Measurements from ENCODE around the gene GPR84. TPM values are rescaled to one million over a fixed set of nuclear protein-coding genes. Genes with fewer than 3 reads are reported as not detected.
A peak's percentile ranks its signal among the peaks of the same experiment; 100 is the strongest.

GPR84 gene
- under 0.01 TPM in 1 of 2 replicates, not detected in the other for total RNA-seq

DNA sequence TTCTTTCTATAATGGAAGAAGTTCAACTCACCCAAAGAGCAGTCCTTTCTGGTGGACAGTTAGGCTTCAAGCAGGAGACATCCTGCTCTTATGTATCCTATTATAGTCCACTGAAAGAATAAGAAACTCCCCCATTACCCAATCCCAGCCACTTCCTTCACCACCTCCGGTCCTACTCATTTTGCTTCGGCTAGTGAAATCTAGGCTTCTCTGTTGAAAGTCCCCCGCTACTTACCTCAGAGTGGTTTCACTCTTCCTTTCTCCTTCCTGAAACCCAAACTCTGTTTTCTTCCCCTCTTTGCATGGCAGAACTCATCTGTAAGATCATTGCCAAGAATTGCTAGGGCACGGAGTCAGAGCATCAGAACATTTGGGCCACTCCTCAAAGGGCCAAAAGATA lies at the start of gene GPR84:
GPR84 (minus strand) TSS at position 74 of the 400 bp plus-strand sequence. CDS start 635 bp downstream, outside the sequence.
- DNase-seq (ENCODE audit: low read depth in 2 of 2): no peak

DNA sequence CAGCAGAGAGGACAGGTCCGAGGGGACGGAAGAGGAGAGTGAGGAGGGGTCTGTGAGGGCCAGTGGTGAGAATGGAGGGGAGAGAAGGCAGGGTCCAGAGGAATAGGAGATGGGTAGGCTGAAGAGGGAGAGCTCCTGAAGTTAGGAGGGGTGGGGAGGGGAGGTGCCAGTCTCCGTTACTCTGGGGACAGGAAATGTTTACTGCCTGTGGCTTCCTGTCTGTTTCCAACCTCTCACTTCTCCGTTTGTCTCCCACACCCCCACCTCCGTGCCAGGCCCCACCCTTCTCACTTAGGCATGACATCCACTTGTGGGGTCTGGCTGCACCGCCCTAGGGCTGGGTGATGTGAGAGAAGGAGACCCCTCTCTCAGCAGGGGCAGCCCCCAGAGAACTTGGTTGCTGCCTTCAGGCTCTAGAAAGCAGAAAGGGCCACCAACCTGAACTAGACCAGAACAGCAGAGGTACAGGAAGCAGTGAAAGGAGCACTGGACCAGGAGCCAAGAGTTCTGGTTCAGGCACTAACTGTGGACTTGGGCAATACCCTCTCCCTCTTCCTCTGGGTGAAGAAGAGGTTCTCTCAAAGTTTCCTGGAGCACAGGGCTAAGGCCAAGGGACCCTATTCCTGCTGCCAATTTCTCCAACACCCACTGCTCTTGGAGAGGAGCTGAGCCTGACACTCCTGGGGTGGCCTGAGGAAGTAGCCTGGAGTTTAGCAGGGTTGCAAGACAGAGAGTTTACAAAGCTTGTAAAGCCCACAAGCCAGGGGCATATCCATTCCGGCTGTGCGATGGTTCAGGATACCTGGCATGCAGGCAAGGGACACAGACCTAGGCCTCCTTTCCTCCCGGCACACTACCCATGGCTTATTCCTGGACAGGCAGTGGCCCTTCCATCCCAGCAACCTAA lies 49.3 kb upstream of the GPR84 start:
- DNase-seq (ENCODE audit: low read depth in 2 of 2): peak; percentile 78 to 85

DNA sequence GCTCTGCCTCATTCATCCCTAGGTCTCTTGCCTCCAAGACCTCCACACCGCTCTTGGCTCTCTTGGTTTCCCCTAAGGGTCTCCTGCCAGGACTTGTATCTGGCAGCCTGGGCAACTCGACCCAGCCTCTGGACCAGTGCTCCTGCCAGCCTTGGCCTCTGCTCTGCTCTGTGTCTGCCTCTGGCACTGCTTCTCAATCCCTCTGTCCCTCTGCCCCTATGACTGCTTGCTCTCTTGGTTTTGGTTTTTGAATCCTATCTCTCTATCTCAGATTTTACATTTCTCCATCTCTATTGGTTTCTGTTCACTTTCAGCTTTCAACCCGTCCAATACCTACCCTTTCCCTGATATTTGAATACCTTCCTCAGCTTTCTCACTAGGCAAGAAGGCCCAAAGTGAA lies 48.5 kb upstream of the GPR84 start:
- DNase-seq (ENCODE audit: low read depth in 2 of 2): peak in 1 of 2 donors; percentile 41

DNA sequence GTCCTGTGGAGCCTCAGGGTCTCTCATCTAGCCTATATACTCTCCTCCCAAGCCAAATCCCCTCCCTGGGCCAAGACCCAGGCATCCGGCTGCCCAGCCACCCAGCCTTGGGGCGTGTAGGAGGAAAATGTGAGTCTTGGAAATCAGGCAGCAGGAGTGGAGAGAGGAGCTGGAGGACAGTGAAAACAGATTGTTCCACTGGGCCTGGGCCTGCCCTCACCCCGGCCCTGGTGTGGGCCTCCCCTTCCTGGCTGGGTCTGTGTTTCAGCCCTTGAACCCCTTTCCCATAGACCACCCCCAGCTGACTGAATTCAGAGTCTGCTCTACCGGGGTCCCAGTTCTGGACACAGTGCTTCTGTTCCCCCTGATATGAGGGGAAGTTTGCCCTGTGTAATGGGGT lies 48.1 kb upstream of the GPR84 start:
- no peak for DNase-seq (ENCODE audit: low read depth in 2 of 2)

DNA sequence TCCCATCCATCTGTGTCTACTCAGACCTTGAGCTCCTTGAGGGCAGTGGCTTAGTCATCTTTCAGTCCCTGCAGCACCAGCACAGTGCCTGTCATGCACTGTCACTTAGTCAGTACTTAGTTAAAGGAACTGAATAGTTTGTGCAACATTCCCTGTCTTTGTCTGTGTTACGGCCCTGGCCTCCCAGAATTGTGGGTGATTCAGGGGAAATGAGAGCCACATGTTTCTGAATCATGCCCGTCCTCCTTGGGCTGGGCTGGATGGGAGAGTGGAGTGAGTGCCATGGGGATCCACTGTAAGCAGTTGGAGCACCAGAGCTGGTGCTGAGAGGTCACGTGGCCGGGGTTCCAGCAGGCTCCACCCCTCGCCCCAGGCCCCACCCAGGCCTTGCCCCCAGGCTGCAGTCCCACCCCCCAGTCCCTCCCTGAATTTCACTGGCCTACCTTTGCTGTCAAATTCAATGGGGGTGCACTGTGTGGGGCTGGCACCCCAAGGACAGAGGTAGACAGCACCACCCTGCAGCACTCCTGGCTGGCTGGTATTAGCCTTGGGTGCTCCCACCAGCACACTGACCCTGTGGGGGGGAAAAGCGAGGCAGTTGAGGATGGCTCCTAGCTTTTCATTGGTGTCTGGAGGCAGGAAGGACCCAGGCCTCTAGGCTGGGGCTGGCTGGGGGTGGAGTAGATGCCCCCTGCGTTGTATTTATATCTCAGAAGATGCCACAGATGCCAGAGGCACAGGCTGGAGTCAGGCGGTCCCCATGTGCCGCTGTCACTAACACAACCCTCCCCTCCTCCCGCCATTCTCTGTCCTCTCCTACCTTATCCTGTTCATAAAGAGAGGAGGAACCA lies 47.3 kb upstream of the GPR84 start:
- DNase-seq (ENCODE audit: low read depth in 2 of 2): peak; percentile 61 to 98

DNA sequence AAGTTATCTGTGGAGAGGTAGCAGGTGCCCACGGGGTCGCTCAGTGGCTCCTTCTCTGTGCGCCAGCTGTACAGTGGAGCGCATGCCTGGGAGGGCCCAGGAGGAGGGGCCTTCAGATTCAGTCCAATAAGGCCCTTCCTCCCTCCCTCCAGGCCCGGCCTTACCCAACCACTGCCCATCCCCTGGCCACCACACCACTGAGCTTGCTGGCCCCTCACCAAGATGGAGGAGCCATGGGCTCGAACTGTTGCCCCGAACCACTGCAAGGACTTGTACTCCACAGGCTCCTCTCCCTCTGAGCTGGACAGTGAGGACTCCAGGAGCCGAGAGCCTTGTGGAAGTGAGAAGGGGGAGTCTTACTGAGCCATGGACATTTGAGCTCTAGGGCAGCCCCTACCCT lies 45.0 kb upstream of the GPR84 start:
- DNase-seq (ENCODE audit: low read depth in 2 of 2): no peak

DNA sequence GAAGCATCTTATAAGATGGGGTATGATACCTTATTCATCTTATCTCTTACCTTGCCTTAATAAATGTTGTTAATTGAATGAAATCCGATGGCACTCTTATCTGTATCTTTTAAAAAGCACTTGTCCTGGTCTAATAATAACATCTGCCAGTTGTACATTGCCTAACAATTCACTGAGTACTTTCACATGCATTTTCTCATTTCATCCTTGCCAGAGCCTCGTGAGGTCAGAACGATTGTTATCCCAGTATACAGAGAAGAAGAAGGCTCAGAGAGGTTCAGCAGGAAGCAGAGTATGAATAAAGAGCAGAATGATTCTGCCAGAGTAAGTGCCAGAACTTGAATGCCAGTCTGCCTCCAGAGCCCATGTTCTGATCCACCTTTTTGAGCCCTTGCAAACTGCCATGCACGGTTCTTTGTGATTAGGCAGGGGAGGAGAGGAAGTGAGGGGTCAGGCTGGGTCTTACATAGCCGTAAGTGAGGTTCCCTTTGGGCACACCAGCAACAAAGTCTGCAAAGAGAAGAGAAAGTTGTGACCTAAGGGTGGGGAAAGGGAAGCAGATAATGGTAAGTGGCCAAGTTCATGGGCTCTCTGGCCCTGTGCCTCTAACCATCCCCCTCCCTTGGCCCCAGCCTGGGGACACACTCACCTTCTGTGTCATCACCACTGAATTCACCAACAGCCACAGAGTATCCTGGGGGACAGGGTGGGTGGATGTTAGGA lies 43.1 kb upstream of the GPR84 start:
- DNase-seq (ENCODE audit: low read depth in 2 of 2): no peak

DNA sequence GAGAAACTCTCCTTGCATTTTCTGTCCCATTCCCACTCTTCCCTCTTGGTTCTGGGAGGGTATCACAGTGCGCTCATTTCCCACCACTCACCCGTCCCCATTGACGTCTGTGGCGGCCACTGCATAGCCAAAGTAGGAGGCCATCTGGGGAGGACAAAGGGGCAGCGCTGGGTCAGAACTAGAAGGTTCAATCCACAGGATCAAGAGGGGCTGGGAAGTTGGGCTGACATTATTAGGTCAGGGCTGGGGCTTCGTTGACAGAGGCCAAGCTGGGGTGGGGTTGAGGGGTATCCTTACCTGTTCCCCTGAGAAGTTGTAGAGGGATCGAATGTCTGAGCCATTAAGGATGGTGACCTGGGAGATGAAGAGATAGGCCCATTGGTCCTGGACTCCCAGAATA lies 41.3 kb upstream of the GPR84 start:
- DNase-seq (ENCODE audit: low read depth in 2 of 2): no peak

DNA sequence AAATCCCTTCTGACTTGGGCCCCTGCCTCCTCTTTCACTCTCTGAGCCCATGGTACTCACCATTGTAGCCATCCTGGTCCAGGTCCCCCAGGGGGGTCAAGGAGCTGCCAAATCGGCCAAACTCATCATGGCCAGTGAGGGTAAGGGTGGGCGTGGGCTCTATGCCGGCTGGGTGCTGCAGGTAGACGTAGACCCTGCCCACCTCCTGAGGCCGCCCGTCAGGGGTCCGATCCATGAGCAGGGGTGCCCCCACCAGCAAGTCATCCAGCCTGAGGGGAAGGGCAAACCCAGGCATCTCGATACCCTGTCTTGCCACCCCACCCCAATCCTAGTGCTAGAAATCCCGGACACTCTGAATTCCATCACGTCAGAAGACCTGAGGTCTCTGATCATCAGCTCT lies 40.8 kb upstream of the GPR84 start:
- DNase-seq (ENCODE audit: low read depth in 2 of 2): no peak

DNA sequence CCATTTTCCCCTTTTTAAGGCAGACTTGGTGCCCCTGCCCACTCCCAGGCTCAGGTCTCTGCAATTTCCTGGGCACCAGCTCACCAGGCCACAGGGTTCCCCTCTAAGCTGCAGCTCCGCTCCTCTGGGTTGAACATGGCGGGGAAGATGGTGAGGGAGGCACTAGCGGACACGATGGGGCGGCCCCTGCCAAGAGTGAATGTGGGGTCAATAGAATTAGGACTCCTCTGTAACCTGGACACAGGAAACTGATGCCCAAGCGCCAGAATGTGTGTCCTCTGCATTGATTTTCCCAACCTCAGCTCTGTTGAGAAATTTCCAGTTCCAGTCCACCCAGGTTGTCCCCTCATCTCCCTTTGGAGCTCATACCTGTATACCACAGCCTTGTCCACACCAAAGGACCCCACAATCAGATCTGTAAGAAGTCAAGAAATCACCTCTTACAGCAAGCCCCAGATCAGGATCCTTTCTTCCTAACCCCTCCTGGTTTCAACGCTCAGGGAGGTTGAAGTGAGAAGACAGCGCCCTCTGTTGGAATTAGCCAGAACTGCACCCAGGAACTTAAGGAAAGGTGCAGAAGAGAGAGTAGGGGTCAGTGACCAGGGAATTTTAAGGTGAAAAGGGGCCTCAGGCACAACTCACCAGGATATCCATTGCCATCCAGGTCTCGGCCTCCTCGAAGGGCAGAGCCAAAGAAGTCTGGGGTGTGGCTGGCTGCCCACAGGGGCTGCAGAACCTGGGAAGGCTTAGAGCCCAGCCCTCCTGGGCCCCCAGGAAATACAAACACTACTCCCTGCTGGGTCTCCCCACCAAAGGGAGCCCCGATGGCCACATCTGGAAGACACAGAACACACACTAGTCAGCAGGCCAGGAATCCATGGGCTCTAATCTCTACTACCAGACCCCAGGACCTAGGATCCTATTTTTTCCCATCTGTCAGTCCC lies 40.0 kb upstream of the GPR84 start:
- DNase-seq (ENCODE audit: low read depth in 2 of 2): peak; percentile 70 to 81

DNA sequence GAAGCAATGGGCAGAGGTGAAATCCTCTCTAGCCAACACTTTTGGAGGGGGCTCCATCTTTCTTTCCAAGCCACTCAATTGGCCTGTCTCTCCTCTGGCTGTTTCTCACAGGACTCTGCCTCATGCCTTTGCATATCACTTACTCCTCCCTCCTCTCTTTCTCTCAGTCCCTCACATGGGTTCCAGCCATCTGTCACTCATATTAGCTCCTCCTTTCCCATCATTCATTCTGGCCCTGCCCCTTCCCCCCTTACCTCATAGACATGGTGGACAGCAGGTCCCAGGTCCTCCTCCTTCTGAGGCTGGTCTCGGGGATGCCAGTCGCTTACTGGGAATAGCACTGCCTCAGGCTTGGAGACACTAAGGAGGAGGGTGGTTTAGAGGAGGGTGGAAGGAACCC lies 36.8 kb upstream of the GPR84 start:
- DNase-seq (ENCODE audit: low read depth in 2 of 2): no peak

DNA sequence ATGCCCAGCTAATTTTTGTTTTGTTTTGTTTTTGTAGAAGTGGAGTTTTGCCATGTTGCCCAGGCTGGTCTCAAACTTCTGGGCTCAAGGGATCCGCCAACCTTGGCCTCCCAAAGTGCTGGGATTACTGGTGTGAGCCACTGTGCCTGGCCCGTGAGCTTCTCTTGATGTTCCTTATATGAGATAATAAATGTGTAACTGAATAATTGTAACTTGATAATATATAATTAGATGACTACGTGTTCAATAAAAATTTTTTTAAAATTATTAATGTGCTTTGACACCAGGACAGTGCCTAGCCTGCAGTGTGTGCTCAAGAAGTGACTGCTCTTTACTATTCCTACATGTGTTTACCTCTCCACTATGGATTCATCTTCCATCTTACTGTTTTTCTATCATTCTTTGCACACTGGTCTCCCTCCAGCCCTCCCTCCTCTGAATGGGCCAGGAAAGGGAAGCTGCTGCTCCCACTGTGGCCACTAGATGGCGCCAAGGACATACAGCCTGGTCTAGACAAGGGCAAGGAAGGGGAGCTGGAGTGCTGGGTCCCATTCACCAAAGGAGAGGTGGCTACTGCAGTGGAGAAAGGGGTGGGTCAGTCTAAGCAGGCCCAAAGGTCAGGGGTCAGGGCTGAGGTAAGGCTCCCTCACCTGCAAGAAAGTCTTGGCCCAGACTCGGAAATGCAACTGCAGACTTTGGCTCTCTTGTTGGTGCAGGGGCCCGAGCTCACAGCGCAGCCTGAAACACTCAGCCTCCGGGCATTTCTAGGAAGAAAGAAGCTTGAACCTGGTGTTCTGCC lies 34.9 kb upstream of the GPR84 start:
- DNase-seq (ENCODE audit: low read depth in 2 of 2): peak; percentile 90 to 91

DNA sequence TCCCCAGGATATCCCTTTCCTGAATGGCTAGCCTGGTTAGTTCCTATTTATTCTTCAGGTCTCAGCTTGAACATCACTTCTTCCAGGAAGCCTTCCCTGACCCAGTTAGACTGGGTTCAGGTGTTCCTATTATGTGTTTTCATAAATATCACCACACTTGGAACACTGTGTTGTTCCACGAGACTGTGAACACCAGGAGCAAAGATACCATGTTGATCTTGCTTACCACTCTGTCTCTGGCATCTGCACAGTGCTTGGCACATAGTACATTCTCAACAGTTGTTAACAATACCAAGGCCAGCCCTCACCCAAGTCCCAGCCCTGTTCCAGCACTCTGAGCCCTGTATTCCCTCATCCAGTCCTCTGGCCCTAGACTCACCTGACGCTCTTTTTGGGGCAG lies 33.9 kb upstream of the GPR84 start:
- no peak for DNase-seq (ENCODE audit: low read depth in 2 of 2)

DNA sequence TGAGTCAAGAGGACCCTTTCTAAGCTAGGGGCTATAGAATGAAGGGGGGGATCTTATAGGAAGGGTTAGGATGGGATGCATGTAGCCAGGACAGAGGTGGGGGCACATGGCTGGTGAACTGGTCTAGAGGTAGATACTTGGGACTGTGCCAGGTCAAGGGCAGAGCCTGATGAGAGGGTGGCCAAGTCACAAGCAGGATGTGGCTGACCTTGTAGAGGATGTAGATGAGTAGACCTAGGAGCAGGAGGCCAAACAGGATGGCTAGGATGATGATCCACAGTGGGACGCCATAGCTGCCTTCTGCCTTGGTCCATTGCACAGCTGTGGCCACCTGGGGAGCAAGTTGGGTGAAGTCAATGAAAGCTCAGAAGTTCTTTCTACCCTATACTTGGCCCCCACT lies 32.9 kb upstream of the GPR84 start:
- no peak for DNase-seq (ENCODE audit: low read depth in 2 of 2)

DNA sequence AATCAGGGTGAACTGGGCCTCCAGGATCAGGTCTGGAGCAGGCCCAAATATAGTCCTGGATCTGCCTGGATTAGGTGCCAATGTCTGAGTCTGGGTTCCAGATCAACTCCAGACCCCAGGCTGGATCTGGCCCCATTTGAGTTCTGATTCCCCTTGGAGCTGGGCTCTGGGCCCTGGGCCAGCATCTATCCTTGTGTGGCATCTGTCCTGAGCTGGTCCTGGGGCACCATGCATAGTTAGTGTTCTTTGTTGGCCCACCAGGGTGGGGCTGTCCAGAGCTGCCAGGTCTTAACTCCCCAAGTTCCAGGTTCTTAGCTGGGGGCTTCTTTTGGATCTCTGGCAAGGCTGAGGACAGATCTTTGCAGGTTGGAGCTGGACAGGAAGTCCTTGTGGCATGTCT lies 31.3 kb upstream of the GPR84 start:
- no peak for DNase-seq (ENCODE audit: low read depth in 2 of 2)

DNA sequence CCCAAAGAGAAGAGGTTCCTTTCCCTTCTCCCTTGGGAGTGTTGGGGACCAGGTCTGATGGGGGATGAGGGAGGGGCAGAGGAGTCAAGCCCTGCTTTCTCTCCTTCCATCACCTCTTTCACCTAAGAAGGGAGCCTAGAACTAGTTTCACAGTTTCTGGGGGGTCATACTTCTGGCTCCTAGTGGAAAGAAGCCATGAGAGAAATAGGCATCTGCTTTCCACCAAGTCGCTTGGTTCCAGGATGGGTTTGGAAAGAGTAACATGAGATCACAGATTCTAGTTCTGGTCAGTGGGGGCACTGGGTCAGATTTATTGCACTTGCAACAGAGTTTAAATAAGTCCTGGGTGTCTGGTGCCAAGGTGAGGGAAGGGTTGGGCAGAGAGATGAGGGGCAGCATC lies 30.7 kb upstream of the GPR84 start:
- DNase-seq (ENCODE audit: low read depth in 2 of 2): no peak

DNA sequence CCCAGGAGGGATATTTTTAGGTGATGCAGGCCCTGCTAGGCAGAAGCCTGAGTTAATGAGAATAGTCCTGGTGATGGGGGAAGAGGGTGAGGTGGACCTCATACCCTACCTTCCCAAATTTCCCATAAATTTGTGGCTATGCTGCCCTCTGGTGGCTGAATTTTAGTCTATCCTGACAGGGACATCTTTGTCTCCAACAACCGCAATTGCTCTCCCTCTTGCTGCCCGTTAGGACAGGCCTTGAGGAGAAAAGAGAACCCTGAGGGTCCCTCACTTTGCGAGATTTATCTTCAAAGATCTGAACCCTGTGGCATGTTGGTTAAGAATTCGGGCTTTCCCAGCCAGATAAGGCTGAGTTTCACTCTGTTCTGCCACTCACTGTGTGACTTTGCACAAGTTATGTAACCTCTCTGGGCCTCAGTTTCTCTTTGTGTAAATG lies 30.0 kb upstream of the GPR84 start:
- peak; percentile 49 to 60 for DNase-seq (ENCODE audit: low read depth in 2 of 2)

DNA sequence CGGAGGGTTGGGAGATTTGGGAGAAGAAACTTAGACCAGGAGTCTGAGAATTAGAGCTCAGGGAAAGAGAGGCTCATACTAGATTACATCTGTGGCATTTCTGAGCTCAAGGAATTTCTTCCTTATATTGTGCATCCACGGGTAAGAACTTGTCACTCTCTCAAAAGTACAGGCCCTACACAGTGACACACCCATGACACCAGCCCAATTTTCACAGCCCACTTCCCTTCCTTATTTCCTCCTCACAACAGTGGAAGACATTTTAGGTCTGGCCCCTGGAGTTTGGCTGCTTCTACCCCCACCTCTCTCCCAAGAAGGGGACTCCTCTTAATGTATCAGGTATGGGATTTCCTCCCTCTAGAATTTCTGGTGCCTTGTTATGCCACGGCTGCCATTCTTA lies 29.5 kb upstream of the GPR84 start:
- no peak for DNase-seq (ENCODE audit: low read depth in 2 of 2)

DNA sequence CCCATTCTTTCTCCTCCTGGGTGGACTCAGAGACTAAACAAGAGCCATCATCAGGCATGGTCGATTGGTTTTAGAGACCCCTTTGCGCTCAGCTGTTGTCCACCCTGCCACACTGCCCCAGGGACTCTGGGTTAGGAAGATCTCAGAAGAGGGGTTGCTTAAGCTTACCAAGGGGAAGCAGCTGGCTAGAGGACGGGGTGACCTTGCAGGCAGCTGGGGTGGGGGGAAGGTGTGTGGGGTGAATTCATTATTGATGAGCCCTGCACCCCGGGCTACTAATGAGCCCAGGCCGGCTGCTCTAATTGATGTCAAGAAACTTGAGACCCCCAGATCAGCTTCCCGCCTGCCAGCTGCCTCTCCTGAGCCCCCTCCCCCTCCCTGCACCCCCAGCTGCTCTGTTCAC lies 28.9 kb upstream of the GPR84 start:
- no peak for DNase-seq (ENCODE audit: low read depth in 2 of 2)
